Measurements from ENCODE around the gene C5.

The C5 gene

DNA sequence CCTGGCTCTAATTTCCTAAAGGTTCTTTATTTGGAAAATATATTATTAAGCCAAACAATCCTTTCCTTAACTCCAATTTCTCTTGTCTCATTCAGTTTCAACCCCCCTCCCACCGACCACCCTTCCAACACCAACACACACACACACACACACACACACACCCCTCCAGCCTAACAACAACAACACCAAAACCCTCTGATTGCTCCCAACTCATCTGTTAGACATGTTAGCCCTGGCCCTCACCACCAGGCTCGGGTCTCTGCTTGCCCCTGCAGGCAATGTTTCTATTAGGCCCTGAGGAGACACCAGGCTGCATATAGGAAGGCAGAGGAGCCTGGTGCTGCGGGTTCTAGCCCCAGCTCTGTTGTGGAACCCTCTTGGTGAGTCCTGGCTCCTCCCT is 105.1 kb downstream of the C5 start:
- TF ChIP-seq, protein P1, sequence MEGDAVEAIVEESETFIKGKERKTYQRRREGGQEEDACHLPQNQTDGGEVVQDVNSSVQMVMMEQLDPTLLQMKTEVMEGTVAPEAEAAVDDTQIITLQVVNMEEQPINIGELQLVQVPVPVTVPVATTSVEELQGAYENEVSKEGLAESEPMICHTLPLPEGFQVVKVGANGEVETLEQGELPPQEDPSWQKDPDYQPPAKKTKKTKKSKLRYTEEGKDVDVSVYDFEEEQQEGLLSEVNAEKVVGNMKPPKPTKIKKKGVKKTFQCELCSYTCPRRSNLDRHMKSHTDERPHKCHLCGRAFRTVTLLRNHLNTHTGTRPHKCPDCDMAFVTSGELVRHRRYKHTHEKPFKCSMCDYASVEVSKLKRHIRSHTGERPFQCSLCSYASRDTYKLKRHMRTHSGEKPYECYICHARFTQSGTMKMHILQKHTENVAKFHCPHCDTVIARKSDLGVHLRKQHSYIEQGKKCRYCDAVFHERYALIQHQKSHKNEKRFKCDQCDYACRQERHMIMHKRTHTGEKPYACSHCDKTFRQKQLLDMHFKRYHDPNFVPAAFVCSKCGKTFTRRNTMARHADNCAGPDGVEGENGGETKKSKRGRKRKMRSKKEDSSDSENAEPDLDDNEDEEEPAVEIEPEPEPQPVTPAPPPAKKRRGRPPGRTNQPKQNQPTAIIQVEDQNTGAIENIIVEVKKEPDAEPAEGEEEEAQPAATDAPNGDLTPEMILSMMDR (IDR thresholded peaks at IDR 0.05): no peak
- Histone ChIP-seq H3K9ac (no peak overlapping the region), H3K4me1 (peaks cover 5% of the 10 kb centered on the region)

GRCh38 chr9:120944434-120944843 is 105.6 kb downstream of the C5 start:
- TF ChIP-seq, protein P1 (IDR thresholded peaks at IDR 0.05): no peak
- H3K36me3 ChIP-seq (ENCODE audit: control insufficient read depth, insufficient read depth, low read length): no peaks in the 10 kb centered on the region
- no peak overlapping the region for H3K9ac ChIP-seq
- H3K4me1 ChIP-seq: peaks cover 5% of the 10 kb centered on the region
- H3K27me3 ChIP-seq (ENCODE audit: control insufficient read depth, insufficient read depth, low read length): no peaks in the 10 kb centered on the region
- H3K79me2 ChIP-seq: no peaks in the 10 kb centered on the region
- H3K4me3 ChIP-seq (ENCODE audit: low read depth, low read length): no peak overlapping the region
- no peak overlapping the region for H3K27ac ChIP-seq
- H2AFZ ChIP-seq: no peak overlapping the region
- H3K4me2 ChIP-seq (ENCODE audit: low read length): no peak overlapping the region
- no peaks in the 10 kb centered on the region for H3K9me3 ChIP-seq (ENCODE audit: control insufficient read depth, low read length)

More for the DNA sequence above, 105.1 kb downstream of the C5 start:
- Histone ChIP-seq H3K27me3 (ENCODE audit: control insufficient read depth, insufficient read depth, low read length) (no peaks in the 10 kb centered on the region), H3K79me2 (no peaks in the 10 kb centered on the region), H2AFZ (no peak overlapping the region), H3K27ac (no peak overlapping the region), H3K4me3 (ENCODE audit: low read depth, low read length) (no peak overlapping the region), H3K4me2 (ENCODE audit: low read length) (no peak overlapping the region), H3K36me3 (ENCODE audit: control insufficient read depth, insufficient read depth, low read length) (no peaks in the 10 kb centered on the region), H3K9me3 (ENCODE audit: control insufficient read depth, low read length) (no peaks in the 10 kb centered on the region)

DNA sequence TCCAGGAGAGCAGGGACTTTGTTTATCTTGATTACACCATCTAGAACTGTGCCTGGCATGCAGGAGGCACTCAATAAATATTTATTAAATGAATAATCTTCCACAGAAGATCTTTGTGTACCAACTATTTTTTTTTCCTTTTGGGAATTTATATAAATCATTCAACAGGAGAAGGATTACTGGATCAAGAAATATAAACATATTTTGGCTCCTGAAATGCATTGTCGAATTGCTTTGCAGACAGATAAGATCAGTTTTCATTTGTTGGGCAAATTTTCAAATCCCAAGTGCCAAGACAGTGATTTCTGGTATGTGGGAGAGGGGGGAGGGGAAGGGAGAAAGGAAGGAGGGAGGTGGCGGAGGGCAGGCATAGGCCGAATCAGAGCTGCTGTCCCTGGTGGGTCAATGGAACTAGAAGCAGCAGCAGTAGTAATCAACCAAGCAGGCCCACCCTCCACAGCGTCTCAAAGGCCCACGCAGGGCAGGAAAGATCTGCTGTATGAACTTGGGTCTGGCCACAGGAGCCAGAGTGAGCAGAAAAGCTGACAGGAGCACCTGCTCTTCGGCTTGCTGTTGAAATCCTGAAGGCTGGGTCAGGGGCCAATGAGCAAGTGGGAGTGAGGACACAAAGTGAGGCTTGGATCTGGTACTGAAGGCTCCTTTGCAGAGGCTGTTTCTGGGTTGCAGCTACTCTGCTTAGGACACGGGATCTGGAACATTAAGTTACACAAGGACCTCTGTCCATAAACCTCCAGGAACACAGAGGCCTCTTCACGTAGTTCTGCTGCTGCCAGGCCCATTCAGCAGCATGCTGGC is 107.7 kb downstream of the C5 start:
- H2AFZ ChIP-seq: peak overlapping the region; percentile 82
- TF ChIP-seq, protein P1 (IDR thresholded peaks at IDR 0.05): no peak
- no peaks in the 10 kb centered on the region for H3K9me3 ChIP-seq (ENCODE audit: control insufficient read depth, low read length)
- H3K79me2 ChIP-seq: no peaks in the 10 kb centered on the region
- no peak overlapping the region for H3K9ac ChIP-seq
- H3K4me1 ChIP-seq: peaks cover 5% of the 10 kb centered on the region
- H3K4me3 ChIP-seq (ENCODE audit: low read depth, low read length): no peak overlapping the region
- no peaks in the 10 kb centered on the region for H3K36me3 ChIP-seq (ENCODE audit: control insufficient read depth, insufficient read depth, low read length)
- no peaks in the 10 kb centered on the region for H3K27me3 ChIP-seq (ENCODE audit: control insufficient read depth, insufficient read depth, low read length)
- peak overlapping the region; percentile 32 for H3K4me2 ChIP-seq (ENCODE audit: low read length)
- peak overlapping the region; percentile 75 for H3K27ac ChIP-seq

DNA sequence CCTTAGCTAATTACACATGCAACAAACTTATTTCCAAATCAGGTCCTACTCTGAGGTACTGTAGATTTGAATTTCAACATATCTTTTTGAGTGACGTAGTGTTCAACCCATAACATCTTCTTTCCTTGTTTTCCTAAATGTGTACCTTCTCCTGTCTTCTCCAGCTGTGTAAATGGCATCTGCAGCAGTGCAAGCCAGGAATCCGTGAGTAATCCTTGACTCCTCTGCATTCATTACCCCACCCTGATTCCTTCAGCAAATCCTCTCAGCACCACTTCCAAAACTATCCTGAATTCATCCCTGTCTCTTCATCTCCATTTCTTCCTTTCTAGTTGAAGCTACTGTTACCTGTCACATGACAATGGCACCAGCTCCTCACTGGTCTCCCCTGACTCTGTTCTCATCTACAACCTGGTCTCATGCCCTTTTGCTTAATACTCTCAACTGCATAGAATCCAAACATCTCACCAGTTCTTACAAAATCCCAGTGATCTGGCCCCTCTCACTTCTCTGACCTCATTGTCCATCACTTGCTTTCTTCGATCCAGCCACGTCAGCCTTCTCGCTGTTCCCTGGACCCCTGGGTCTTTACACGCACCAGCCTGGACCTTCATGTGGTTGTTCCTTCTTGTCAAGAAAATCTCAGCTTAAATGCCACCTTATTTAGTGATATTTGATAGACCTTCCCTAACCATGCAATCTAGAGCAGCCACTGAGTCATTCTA is 108.9 kb downstream of the C5 start:
- TF ChIP-seq, protein P1 (IDR thresholded peaks at IDR 0.05): no peak
- H2AFZ ChIP-seq: no peak overlapping the region
- peaks cover 6% of the 10 kb centered on the region for H3K4me1 ChIP-seq
- H3K9me3 ChIP-seq (ENCODE audit: control insufficient read depth, low read length): no peaks in the 10 kb centered on the region
- no peak overlapping the region for H3K9ac ChIP-seq
- H3K27me3 ChIP-seq (ENCODE audit: control insufficient read depth, insufficient read depth, low read length): no peaks in the 10 kb centered on the region
- no peak overlapping the region for H3K4me3 ChIP-seq (ENCODE audit: low read depth, low read length)
- no peaks in the 10 kb centered on the region for H3K79me2 ChIP-seq
- no peak overlapping the region for H3K4me2 ChIP-seq (ENCODE audit: low read length)
- peak overlapping the region; percentile 40 for H3K27ac ChIP-seq
- no peaks in the 10 kb centered on the region for H3K36me3 ChIP-seq (ENCODE audit: control insufficient read depth, insufficient read depth, low read length)
